ENCODE results near the gene PDE1A.
A peak's percentile ranks its signal among the peaks of the same experiment; 100 is the strongest.

The PDE1A gene

DNA sequence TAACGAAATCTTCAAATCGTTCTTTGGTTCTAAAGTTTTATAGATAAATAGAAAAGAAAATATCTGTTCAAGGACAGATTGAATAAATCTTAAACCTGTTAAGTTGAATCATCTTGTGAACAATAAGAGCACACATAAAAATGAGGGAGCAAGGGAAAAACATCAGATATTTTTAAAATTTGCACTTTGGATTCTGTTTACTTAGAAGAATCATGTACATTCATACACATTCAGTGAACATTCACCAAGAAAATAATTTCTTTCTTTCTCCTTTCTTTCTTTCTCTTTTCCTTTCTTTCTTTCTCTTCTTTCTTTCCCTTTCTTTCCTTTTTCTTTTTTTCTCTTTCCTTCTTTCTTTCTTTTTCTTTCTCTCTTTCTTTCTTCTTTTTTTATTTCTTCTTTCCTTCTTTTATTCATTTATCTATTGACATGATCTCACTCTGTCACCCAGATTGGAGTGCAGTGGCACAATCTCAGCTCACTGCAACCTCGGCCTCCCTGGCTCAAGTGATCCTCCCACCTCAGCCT is 164.9 kb downstream of the PDE1A start:
- no peak for DNase-seq

DNA sequence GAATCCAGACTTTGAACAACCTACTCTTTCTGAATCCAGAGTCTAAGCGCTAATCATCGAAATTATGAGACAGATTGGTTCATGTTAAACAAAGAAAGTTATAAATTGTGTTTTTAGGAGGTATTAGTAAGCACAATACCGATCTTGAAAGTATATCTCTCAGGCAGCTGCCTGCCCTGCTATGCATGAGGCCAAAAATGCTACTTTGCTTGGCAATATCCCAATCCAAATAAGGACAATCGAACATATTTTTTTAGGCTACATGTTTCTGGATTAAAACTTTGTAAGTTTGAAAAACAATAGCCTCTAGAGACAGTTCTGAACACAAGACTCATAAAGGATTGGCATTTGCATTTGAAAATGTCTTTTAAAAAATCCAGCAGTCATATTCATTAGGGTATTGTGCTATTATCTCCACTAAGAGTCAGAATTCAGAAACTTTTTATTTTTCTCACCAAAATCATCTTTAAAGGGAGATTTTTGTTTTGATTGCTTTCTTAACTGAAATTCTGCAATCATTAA is 167.1 kb downstream of the PDE1A start:
- no peak for DNase-seq

DNA sequence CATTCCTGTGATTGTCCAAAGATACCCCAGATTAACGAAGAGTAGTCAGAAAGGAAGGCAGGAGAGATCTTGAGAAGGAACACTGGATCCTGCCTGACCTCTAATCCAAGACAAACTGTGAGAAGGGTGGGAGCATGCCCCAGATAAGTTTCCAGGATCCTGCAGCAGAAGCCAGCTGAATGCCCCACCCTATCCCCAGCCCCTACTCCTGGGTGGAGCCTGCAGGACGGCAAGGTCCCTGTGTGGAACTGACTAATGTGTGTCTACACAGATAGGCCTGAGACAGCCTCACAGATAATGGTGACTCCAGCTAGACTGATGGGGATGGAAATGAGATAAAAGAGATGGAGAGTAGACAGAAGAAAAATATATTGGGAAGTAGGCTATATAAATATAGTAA is 174.3 kb downstream of the PDE1A start:
- DNase-seq, result no peak

DNA sequence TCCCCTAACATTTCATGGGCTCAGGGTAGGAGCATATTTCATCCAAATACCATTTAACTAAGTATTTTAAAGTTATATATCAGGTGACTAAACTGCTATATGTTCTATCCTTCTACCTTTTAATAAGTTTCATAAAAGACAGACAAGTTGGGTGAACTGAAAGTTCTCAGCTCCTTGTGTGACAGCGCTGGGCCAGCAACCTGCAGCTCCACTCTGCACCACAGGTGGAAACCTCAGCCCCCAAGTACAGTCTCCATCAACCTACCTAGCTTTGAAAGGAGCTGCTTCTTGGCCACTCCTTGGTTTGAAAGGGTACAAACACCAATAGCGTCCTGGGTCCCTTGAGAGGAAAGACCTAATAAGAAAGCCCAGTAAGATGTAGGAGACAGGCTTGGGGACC is 177.9 kb downstream of the PDE1A start:
- DNase-seq, result no peak

DNA sequence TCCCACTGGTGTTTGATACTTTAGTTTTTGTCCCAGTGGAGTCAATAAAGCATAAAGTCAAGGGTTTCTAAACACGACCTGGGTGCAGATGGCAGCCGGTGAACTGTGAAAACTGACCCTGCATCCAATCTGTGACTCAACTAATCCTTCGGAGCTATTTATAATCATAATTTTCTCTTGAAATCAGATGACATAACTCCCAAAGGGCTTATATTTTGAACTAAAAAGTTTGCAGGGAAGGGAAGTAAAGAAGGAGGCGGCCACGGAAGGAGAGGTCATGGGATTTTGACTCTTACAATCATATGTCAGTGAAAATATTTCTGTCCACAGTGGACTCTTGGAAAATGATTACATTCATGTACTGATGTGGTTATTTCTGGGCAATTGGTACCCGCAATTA is 178.5 kb downstream of the PDE1A start:
- DNase-seq, result no peak

DNA sequence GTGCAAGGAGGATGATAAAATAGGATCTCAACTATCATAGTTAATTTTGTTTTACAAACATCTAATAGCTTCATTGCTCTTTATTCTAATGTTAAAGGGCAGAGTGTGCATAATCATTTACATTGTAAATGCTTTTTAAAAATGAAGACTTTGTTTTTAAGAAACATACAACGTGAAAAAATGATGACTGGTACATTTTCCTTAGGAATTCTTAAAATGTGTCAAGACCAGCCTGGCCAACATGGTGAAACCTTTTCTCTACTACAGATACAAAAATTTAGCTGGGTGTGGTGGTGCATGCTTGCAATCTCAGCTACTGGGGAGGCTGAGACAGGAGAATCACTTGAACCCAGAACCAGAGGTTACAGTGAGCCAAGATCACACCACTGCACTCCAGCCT is 179.0 kb downstream of the PDE1A start:
- DNase-seq, result no peak

DNA sequence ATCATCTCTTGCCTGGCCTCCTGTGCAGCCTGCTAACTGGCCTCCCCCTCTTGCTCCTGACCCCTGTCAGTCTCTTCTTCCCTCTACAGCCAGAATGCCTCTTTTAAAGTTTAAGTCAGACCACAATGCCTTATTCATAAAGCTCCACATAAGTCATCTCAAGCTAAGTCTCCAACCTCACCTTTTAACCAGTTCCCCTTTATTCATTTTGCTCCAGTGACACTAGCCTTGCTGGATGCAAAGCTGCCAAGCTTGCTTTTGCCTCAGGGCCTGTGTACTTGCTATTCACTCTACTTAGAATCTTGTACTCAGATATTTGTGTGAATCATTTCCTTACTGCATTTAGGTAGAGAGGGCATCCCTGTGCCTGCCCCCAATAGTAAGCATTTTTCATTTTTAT is 180.9 kb downstream of the PDE1A start:
- no peak for DNase-seq

DNA sequence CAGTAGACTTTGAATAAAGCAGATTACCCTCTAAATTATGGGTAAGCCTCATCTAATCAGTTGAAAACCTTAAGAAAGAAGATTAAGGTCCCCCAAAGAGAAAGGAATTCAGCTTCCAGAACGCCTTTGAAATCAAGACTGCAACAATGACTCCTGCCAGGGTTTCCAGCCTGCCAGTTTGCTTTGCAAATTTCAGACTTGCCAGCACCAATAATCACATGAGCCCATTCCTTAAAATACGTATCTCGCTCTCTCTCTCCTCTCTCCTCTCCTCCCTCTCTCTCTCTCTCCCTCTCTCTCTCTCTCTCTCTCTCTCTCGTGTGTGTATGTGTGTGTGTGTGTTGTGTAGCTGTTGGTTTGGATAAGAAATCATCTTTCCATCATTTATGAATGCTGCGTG is 184.2 kb downstream of the PDE1A start:
- no peak for DNase-seq

DNA sequence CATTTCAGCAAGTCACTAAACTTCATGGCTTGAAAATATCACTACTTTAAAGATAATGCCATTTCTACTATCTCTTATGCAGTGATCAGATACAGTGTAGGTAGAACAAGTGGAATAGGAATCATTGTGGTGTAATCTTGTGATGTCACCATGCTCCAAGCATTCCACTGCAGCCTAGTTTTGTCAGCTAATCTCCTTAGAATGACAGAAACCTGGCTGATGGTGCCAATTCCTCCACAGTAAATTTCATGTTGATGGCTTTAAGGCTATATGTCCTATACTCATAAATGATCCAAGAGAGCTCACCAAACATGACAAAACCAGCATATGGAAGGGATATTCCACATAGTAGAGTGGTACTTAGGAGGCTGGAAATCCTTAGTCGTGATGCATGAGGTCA is 184.9 kb downstream of the PDE1A start:
- no peak for DNase-seq

DNA sequence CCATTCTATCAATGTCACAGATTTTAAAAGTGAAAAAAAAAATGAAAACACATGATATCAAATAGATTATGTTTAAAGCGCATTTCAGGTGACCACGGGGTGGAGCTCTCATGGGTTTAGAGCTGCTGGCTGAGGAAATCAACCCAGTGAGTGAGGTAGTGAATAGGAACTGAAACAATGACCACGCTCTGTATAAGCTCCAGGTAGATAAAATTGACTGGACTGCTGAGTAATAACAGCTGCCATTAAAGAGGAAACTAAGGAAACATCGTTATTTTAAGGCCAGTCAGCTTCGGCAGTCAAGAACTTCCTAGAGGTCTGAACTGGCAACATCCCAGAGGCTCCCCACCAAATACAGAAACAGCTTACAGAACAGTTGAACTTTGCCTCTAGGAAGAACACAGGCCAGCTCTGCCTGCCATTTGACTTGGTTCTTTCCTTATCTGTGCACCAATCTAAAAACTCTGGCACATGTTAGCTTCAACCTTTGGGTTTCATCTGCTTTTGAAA is 185.9 kb downstream of the PDE1A start:
- DNase-seq, result peak; percentile 27

DNA sequence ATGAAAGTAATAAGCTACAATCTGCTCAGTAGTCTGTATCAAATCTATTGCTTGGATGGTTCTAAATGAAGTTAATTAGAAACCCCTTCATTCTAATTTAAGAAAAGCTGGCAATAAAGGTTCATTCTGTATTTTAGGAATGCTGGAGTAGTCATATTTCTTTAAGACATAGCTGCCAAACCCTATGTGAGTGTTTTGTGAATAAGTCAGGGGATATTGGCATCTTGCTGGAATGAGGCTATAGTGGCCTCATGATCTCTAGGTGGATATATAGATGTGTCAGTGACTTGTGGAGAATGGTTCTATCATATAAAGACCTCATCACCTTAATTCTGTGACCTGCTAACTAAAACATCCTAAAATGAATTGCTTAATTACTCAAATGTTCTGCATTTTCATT is 196.3 kb downstream of the PDE1A start:
- no peak for DNase-seq

DNA sequence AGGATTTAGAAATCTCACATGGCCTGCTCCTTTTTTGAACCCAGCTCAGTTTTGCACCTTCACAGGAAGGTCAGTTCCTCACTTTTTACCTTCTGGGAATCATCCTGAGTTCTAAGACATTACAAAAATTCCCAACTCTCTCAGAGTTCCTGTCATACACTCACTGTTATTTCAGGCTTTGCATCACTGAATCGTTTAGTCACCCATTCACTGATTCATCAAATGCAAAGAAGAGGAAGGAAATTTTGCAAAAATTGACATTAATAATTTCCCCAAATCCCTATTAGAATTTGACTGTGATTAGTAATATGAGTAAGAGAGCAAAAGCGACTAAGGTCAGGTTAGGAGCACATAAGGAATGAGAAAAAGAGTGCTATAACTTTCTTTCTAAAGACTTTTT is 197.5 kb downstream of the PDE1A start:
- DNase-seq, result no peak

DNA sequence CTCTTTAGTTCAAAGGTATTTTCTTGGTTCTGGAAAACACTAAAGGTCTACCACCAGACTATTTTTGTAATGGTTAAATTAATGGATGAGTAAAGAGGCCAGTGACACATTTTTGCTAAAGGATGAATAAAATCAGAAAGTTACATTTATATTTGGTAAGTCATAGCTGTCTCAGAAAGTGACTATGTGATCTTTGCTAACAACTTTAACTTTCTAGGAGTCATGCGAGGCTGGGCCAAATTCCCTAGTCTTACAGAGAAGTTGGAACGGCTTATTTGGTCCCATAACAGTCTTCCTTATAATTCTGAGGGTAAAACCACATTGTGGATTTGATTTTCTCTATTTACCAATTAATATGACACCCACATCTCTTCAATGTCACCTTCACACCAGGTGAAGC is 198.1 kb downstream of the PDE1A start:
- no peak for DNase-seq

DNA sequence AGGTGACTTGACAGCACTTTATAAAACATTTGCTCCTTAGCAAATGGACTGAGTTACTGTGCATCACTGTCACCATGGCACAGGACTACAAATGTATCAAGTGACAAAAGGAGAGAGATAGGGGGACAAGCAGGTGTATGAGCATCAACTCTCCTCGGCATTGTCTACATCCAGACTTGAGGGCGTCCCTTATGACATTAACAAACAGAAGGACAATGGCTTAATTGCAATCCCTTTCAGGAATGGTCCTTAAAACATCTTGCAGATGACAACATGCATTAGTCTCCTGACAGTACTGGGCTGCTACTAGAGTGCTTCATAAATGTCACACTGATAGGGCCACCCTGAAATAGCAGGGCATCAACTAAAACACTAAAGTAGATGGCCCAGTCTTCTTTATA is 198.8 kb downstream of the PDE1A start:
- peak; percentile 90 for DNase-seq

DNA sequence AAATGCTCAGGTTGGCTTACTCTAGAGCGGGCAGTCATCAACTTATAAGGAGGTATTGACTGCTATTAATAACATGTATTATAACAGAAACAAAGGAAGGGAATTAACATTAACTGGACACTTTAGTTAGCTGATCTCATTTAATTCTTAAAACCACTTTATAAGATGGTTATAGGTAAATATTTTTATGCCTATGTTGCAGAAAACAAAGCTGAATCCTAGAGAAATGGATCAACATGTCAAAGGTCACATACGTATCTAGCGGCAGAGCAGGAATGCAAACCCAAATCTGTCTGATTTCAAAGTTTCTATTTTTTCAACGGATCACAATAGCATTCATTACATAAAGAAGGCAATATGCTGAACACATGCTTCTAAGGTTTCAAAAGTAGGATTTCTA is 200.0 kb downstream of the PDE1A start:
- DNase-seq, result no peak

DNA sequence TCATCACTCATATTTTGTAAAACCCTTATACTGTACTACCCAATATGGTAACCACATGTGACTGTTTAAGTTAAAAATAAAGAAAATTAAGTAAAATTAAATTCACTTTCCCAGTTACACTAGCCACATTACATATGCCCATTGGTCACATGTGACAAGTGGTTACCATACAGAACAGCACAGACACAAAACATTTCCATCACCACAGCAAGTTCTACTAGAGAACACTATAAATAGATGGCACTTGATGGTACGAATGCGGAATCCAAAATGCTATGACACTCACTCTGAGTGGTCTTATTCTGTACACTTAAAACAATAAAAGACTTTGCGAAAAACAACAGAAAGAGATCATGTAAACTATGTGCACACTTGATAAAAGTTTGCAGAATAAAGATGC is 202.2 kb downstream of the PDE1A start:
- no peak for DNase-seq

DNA sequence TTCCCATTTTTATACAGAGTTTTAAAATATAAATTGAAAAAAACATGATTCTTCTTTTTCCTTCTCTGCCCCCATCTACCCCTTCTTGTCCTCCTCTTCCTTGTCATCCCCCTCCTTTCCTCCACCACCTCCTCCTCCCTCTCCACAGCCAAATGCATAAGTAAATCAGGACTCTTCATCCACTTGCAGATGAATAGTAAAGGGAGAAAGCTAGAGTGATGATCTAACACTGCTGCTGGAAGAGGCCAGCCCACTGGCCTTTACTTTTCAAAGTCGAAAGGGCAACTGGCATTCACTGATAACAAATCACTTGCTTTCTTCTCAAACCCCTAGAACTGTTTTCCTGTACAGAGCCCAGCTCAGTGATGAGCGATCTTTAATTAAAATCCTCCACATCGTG is 205.8 kb downstream of the PDE1A start:
- no peak for DNase-seq

DNA sequence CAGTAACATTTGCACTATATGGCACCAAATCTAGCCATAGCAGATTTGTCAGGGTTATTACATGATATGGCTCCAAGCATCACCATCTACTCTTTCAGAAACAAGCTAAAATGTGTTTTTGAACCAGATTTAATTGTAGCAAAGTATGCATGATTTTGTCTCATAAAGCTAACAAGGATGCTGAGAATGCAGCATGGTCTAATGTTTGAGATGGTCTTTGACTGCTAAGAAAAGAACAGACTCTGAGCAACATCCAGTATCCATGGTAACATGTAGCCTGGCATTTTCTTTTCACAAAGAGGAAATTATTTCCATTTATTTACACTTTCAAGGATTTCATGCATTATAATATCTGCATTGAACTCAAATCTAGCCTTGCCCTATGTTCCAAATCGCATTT is 206.5 kb downstream of the PDE1A start:
- DNase-seq, result no peak

DNA sequence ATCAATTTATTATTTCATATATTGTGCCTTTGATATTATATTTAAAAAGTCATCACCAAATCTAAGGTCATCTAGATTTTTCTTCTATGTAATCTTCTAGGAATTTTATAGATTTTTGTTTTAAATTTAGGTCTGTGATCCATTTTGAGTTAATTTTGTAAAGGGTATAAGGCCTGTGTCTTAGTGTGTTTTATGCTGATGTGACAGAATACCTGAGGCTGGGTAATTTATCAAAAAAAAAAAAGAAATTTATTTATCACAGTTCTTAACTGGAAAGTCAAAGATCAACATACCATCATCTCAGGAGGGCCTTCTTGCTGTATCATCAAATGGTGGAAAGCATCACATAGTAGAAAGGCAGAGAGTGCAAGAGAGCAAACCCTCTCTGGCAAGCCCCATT is 216.2 kb downstream of the PDE1A start:
- no peak for DNase-seq

DNA sequence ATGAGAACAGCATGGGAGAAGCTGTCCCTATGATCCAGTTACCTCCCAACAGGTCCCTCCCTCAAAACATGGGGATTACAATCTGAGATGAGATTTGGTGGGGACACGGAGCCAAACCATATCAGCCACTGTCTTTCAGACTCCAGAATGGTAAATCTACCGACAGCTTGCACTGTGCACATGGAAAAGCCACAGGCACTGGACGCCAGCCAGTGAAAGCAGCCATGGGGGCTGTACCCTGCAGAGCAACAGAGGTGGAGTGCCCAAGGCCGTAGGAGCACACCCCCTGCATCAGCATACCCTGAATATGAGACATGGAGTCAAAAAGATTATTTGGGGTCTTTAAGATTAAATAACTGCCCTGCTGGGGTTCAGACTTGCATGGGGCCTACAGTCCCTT is 218.4 kb downstream of the PDE1A start:
- no peak for DNase-seq

DNA sequence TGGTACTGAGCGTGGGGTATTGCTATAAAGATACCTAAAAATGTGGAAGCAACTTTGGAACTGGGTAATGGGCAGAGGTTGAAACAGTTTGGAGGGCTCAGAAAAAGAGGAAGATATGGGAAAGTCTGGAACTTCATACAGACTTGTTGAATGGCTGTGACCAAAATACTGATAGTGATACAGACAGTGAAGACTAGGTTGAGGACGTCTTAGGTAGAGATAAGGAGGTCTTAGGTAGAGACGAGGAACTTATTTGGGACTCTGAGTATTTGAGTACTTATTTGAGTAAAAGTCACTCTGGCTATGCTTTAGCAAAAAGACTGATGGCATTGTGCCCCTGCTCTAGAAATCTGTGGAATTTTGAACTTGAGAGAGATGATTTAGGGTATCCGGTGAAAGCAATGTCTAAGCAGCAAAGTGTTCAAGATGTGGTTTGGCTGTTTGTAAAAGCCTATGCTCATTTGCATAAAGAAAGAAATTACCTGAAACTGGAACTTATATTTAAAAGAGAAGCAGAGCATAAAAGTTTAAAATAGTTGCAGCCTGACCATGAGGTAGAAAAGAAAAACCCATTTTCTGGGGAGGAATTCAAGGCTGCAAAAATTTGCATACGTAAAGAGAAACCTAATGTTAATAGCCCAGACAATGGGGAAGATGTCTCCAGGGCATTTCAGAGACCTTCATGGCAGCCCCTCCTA is 219.6 kb downstream of the PDE1A start:
- DNase-seq, result no peak

DNA sequence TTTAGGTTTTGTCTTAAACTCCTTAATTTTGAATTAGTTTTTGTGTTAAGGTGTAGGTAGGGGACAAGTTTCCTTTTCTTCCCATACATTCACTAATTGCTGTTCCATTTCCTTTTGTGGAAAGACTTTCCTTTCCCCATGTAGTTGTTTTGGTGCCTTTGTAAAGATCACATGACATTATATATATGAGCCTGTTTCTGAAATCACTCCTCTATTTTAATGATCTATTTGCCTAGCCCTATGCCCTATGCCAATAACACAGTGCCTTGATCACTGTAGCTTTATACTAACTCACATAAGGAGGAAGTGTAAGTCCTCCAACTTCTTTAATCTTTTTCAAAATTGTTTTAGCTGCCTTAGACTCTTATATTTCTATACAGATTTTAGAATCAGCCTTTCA is 229.3 kb downstream of the PDE1A start:
- no peak for DNase-seq

DNA sequence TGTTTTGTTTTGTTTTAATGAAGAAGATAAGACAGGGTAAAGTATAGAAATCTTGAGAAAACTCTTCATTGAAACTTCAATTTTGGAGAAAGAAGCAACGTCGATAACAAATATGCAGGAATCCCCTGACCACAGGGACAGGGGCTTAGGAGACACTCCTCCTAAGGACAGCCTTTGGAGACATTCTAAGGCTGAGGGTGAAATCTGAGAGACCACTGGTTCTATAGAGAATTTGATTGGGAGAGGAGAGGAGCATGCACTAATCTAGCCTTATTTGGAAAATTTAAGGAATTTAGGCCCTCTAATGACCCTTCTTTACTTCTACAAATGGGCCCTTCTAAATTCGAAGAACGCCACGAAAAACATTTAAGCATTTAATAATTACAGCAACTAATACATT is 233.5 kb downstream of the PDE1A start:
- DNase-seq, result no peak

DNA sequence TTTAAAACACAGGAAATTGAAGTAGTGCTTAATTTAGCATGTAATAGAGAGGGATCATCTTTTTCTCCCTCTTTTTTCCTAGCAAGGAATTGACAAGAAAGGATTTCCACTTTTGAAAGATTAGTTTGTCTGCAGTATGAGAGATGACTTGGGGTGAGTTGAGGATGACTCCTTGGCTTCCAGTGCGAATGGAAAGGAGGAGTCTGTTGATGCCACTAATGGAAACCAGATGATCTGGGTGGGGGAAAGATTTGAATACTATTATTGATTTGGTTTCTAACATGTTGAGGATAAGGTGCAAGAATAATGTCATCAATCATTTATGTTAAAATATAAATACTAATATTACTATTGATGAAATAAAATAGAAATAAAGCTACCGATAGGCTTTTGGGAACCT is 235.8 kb downstream of the PDE1A start:
- DNase-seq, result no peak

DNA sequence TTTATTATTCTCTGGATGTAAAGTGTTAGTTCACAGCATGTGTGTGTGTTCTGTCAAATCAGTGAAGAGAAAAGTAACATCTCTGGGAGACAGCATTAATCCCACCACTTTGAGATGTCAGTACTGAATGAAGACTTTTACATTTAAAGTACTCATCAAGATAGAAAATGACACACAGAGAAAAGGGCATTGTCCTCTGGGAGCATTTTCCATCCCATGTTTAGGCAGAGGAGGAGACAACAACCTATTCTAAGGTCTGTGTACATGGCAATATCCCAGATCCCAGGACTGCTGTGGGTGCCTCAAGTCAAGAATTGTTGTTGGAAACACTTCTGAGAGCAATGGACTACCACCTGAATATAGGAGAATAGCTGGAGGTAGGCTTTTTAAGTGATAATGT is 239.7 kb downstream of the PDE1A start:
- no peak for DNase-seq

All from NCI-H2029 (cell line).